Measurements from ENCODE around the gene CMYA5. TPM values are rescaled to one million over a fixed set of nuclear protein-coding genes. Genes with fewer than 3 reads are reported as not detected.

CMYA5 gene
- polyA plus RNA-seq, 1 experiment = 1.5 TPM

- POLR2A ChIA-PET = interaction anchor here (0.6 to 0.7 kb wide), 3 partner anchors 11 to 327 kb away, joined by 5 to 6 read pairs (median 5); no protein-coding TSS in a partner anchor
- Histone ChIP-seq H3K4me3 (ENCODE audit: low read depth, low read length) (no peak overlapping the region), H3K27me3 (ENCODE audit: control insufficient read depth, insufficient read depth, low read length) (no peaks in the 10 kb centered on the region; the same call in 1 of the 2 replicates), H3K36me3 (ENCODE audit: control insufficient read depth, insufficient read depth, low read length) (no peaks in the 10 kb centered on the region)
- DNase-seq (ENCODE audit: low read depth) = no peak
- CTCF ChIA-PET = no interaction called here
- TF ChIP-seq, protein P1, sequence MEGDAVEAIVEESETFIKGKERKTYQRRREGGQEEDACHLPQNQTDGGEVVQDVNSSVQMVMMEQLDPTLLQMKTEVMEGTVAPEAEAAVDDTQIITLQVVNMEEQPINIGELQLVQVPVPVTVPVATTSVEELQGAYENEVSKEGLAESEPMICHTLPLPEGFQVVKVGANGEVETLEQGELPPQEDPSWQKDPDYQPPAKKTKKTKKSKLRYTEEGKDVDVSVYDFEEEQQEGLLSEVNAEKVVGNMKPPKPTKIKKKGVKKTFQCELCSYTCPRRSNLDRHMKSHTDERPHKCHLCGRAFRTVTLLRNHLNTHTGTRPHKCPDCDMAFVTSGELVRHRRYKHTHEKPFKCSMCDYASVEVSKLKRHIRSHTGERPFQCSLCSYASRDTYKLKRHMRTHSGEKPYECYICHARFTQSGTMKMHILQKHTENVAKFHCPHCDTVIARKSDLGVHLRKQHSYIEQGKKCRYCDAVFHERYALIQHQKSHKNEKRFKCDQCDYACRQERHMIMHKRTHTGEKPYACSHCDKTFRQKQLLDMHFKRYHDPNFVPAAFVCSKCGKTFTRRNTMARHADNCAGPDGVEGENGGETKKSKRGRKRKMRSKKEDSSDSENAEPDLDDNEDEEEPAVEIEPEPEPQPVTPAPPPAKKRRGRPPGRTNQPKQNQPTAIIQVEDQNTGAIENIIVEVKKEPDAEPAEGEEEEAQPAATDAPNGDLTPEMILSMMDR (IDR thresholded peaks at IDR 0.05; ENCODE audit: insufficient read depth, low read depth, low read length) = no peak
These were observed 38.1 kb downstream of the CMYA5 start for GRCh38 chr5:79727451-79728355.

DNA sequence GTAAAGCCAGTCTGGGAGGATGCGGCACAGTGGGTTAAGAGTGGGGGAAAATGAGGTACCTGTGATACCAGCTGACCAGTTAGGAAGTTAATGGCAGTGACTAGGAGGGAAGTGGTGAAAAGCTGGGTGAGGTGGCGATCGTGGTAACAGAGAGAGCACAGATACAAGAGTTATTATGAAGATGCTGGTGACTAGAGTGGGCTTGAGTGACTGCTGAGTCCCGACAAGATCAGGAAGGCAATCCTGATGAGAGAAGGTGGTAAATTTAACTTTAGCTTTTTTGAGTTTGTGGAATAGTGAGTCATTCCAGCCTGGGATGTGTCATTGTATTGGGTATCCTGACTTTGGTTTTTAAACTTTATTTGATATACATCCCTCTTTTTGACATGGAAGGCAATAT is 38.8 kb downstream of the CMYA5 start:
- ChIA-PET POLR2A (interaction anchor here (0.6 to 0.7 kb wide), 3 partner anchors 12 to 326 kb away, joined by 5 to 6 read pairs (median 5); no protein-coding TSS in a partner anchor), CTCF (no interaction called here)
- Histone ChIP-seq H3K4me3 (ENCODE audit: low read depth, low read length) (no peak overlapping the region), H3K36me3 (ENCODE audit: control insufficient read depth, insufficient read depth, low read length) (no peaks in the 10 kb centered on the region), H3K27me3 (ENCODE audit: control insufficient read depth, insufficient read depth, low read length) (no peaks in the 10 kb centered on the region; the same call in 1 of the 2 replicates)
- DNase-seq (ENCODE audit: low read depth) = no peak
- TF ChIP-seq, protein P1 (IDR thresholded peaks at IDR 0.05; ENCODE audit: insufficient read depth, low read depth, low read length) = no peak

GRCh38 chr5:79729679-79730078 is 40.0 kb downstream of the CMYA5 start:
- H3K36me3 ChIP-seq (ENCODE audit: control insufficient read depth, insufficient read depth, low read length) = no peaks in the 10 kb centered on the region
- no peak for DNase-seq (ENCODE audit: low read depth)
- ChIA-PET POLR2A (no interaction called here), CTCF (interaction anchor here (1.2 kb wide), 1 partner anchor 100 kb away, joined by 4 read pairs; no protein-coding TSS in a partner anchor)
- TF ChIP-seq, protein P1 (IDR thresholded peaks at IDR 0.05; ENCODE audit: insufficient read depth, low read depth, low read length) = no peak
- no peaks in the 10 kb centered on the region; the same call in 1 of the 2 replicates for H3K27me3 ChIP-seq (ENCODE audit: control insufficient read depth, insufficient read depth, low read length)
- no peak overlapping the region for H3K4me3 ChIP-seq (ENCODE audit: low read depth, low read length)

GRCh38 chr5:79730564-79730963 is 40.9 kb downstream of the CMYA5 start:
- CTCF ChIA-PET = interaction anchor here (0.5 to 1.2 kb wide), 2 partner anchors 33 to 99 kb away, joined by 3 to 4 read pairs; no protein-coding TSS in a partner anchor
- H3K27me3 ChIP-seq (ENCODE audit: control insufficient read depth, insufficient read depth, low read length) = no peaks in the 10 kb centered on the region; the same call in 1 of the 2 replicates
- POLR2A ChIA-PET = no interaction called here
- TF ChIP-seq, protein P1 (IDR thresholded peaks at IDR 0.05; ENCODE audit: insufficient read depth, low read depth, low read length) = no peak
- H3K4me3 ChIP-seq (ENCODE audit: low read depth, low read length) = no peak overlapping the region
- DNase-seq (ENCODE audit: low read depth) = no peak
- no peaks in the 10 kb centered on the region for H3K36me3 ChIP-seq (ENCODE audit: control insufficient read depth, insufficient read depth, low read length)

- Histone ChIP-seq H3K36me3 (ENCODE audit: control insufficient read depth, insufficient read depth, low read length) (no peaks in the 10 kb centered on the region), H3K4me3 (ENCODE audit: low read depth, low read length) (no peak overlapping the region), H3K27me3 (ENCODE audit: control insufficient read depth, insufficient read depth, low read length) (no peaks in the 10 kb centered on the region; the same call in 1 of the 2 replicates)
- TF ChIP-seq, protein P1 (IDR thresholded peaks at IDR 0.05; ENCODE audit: insufficient read depth, low read depth, low read length) = no peak
- ChIA-PET POLR2A (no interaction called here), CTCF (no interaction called here)
- DNase-seq (ENCODE audit: low read depth) = no peak
These were observed 42.1 kb downstream of the CMYA5 start for GRCh38 chr5:79731775-79732174.

Data from BJ (cell line).